Measurements from ENCODE around the gene ELF4.

- TF ChIP-seq ZBTB8A (CRISPR knock-in tag; IDR thresholded peaks at IDR 0.05; ENCODE audit: borderline replicate concordance, low read depth) (no peak), TRAFD1 (CRISPR knock-in tag; IDR thresholded peaks at IDR 0.05; ENCODE audit: borderline replicate concordance) (no peak), NFRKB (IDR thresholded peaks at IDR 0.05) (no peak), ZBTB26 (CRISPR knock-in tag; IDR thresholded peaks at IDR 0.05; ENCODE audit: borderline replicate concordance) (no peak), POLR2A (IDR thresholded peaks at IDR 0.05; ENCODE audit: insufficient read depth in 1 of 2, low read depth in 2 of 2, low read length in 2 of 2) (no peak), PHF8 (CRISPR knock-in tag; IDR thresholded peaks at IDR 0.05) (no peak), ZNF790 (CRISPR knock-in tag; IDR thresholded peaks at IDR 0.05; ENCODE audit: borderline replicate concordance) (no peak), ZNF34 (CRISPR knock-in tag; IDR thresholded peaks at IDR 0.05; ENCODE audit: borderline replicate concordance) (no peak), ZNF232 (CRISPR knock-in tag; IDR thresholded peaks at IDR 0.05; ENCODE audit: borderline replicate concordance) (no peak), FOXJ3 (CRISPR knock-in tag; IDR thresholded peaks at IDR 0.05; ENCODE audit: borderline replicate concordance) (no peak), PATZ1 (CRISPR knock-in tag; IDR thresholded peaks at IDR 0.05) (no peak), GTF2F1 (IDR thresholded peaks at IDR 0.05; ENCODE audit: low read length) (no peak), CTCF (CRISPR knock-in tag; IDR thresholded peaks at IDR 0.05) (no peak), REST (IDR thresholded peaks at IDR 0.05; ENCODE audit: borderline replicate concordance in 1 of 2, low read depth in 1 of 2, low read length in 2 of 2) (no peak)
Measured at GRCh38 chrX:130081421-130082045, 28.8 kb downstream of the ELF4 start.

Measured in HepG2 (cell line).